ENCODE data around the gene HPGD. TPM values are rescaled to one million over a fixed set of nuclear protein-coding genes. Genes with fewer than 3 reads are reported as not detected.

HPGD gene
- total RNA-seq, 1 experiment from 2014 or later = 0.66 TPM

DNA sequence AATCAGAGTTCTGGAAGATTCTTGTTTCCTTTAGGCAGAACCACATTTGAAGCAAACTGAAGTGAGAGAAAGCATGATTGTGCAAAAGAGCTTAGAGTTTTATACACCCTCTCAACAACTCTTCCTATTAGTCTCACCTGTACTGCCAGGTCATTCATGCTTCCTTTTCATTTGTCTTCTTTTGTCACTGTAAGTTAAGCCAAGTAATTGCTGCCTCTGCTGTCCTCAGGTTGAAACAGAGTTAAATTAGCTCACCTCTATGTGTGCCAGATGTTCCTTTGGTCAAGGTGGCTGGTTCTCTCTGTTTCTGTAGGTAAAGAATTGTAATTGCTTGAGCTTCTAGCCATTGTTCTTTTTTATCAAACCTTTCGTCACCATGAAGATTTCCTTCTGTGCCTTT lies 41.1 kb upstream of the HPGD start:
- BruUV-seq (replicated peaks) = no TSS peak
- Histone ChIP-seq H3K27me3 (ENCODE audit: insufficient read depth, low read length) (no peaks in the 10 kb centered on the region), H3K4me2 (ENCODE audit: low read length) (no peak overlapping the region), H3K79me2 (ENCODE audit: insufficient read depth, low read length) (no peaks in the 10 kb centered on the region), H2AFZ (ENCODE audit: low read depth, low read length, poor library complexity, severe bottlenecking) (no peak overlapping the region), H3K4me1 (ENCODE audit: control insufficient read depth in 1 of 2, insufficient read depth in 2 of 2, low read length in 2 of 2) (no peaks in the 10 kb centered on the region), H3K9me2 (ENCODE audit: insufficient read depth) (no peaks in the 10 kb centered on the region), H3K27ac (ENCODE audit: low read depth, low read length) (no peak overlapping the region), H3K9me3 (ENCODE audit: control insufficient read depth in 1 of 2, insufficient read depth in 1 of 2, low read depth in 1 of 2, low read length in 2 of 2) (no peaks in the 10 kb centered on the region), H4K20me1 (ENCODE audit: insufficient read depth) (no peaks in the 10 kb centered on the region), H3K9ac (ENCODE audit: low read length) (no peak overlapping the region), H3K36me3 (ENCODE audit: control insufficient read depth in 1 of 2, insufficient read depth in 2 of 2, low read length in 2 of 2) (no peaks in the 10 kb centered on the region), H3K4me3 (replicated peaks in 1 of 2; ENCODE audit: low read depth in 1 of 2, low read length in 2 of 2) (no peak overlapping the region)
- ChIA-PET POLR2A (no interaction called here), RAD21 (ENCODE audit: low non-redundant PET in 1 of 2, low total read pairs in 2 of 2, uncharacterized antibody in 2 of 2, unreplicated experiment in 2 of 2) (no interaction called here), CTCF (no interaction called here)
- intact Hi-C loops (cut with micrococcal nuclease) = no loop called here
- TF ChIP-seq POLR2A (IDR thresholded peaks at IDR 0.05; ENCODE audit: borderline replicate concordance, extremely low read depth, insufficient read depth, insufficient read length) = no peak
- no peak for TF ChIP-seq ZFX (IDR thresholded peaks at IDR 0.05)
- no peak for TF ChIP-seq ZNF274 (IDR thresholded peaks at IDR 0.05; ENCODE audit: low read depth, low read length)
- no peak for TF ChIP-seq EZH2phosphoT487 (IDR thresholded peaks at IDR 0.05; ENCODE audit: borderline replicate concordance)
- no peak for TF ChIP-seq CBX3 (IDR thresholded peaks at IDR 0.05; ENCODE audit: low read depth)
- TF ChIP-seq EZH2 (IDR thresholded peaks at IDR 0.05) = no peak
- no peak for TF ChIP-seq RAD21 (IDR thresholded peaks at IDR 0.05; ENCODE audit: low read depth)
- no peak for TF ChIP-seq POLR2AphosphoS5 (IDR thresholded peaks at IDR 0.05; ENCODE audit: low read depth, low read length)
- TF ChIP-seq MAX (IDR thresholded peaks at IDR 0.05) = no peak
- TF ChIP-seq, protein P1, sequence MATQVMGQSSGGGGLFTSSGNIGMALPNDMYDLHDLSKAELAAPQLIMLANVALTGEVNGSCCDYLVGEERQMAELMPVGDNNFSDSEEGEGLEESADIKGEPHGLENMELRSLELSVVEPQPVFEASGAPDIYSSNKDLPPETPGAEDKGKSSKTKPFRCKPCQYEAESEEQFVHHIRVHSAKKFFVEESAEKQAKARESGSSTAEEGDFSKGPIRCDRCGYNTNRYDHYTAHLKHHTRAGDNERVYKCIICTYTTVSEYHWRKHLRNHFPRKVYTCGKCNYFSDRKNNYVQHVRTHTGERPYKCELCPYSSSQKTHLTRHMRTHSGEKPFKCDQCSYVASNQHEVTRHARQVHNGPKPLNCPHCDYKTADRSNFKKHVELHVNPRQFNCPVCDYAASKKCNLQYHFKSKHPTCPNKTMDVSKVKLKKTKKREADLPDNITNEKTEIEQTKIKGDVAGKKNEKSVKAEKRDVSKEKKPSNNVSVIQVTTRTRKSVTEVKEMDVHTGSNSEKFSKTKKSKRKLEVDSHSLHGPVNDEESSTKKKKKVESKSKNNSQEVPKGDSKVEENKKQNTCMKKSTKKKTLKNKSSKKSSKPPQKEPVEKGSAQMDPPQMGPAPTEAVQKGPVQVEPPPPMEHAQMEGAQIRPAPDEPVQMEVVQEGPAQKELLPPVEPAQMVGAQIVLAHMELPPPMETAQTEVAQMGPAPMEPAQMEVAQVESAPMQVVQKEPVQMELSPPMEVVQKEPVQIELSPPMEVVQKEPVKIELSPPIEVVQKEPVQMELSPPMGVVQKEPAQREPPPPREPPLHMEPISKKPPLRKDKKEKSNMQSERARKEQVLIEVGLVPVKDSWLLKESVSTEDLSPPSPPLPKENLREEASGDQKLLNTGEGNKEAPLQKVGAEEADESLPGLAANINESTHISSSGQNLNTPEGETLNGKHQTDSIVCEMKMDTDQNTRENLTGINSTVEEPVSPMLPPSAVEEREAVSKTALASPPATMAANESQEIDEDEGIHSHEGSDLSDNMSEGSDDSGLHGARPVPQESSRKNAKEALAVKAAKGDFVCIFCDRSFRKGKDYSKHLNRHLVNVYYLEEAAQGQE (IDR thresholded peaks at IDR 0.05; ENCODE audit: low read depth) = no peak
- no peak for ATAC-seq
- no peak for DNase-seq (ENCODE audit: low read depth, low spot score)

All from HCT116 (cell line).